ENCODE results near the gene ADSL. TPM values are rescaled to one million over a fixed set of nuclear protein-coding genes. Genes with fewer than 3 reads are reported as not detected.
"Not testable (repeated sequence)": the region's sequence is repeated elsewhere in the genome, so short reads cannot be mapped to it uniquely, and the experiment has no call there.

Gene ADSL
- 121 and 140 TPM in 2 replicates for total RNA-seq (2014; rRNA removed; shearing (Covaris generic))
- polyA plus RNA-seq (2014; cell fraction: nucleus; rRNA removed): 155 TPM in 2 replicates

DNA sequence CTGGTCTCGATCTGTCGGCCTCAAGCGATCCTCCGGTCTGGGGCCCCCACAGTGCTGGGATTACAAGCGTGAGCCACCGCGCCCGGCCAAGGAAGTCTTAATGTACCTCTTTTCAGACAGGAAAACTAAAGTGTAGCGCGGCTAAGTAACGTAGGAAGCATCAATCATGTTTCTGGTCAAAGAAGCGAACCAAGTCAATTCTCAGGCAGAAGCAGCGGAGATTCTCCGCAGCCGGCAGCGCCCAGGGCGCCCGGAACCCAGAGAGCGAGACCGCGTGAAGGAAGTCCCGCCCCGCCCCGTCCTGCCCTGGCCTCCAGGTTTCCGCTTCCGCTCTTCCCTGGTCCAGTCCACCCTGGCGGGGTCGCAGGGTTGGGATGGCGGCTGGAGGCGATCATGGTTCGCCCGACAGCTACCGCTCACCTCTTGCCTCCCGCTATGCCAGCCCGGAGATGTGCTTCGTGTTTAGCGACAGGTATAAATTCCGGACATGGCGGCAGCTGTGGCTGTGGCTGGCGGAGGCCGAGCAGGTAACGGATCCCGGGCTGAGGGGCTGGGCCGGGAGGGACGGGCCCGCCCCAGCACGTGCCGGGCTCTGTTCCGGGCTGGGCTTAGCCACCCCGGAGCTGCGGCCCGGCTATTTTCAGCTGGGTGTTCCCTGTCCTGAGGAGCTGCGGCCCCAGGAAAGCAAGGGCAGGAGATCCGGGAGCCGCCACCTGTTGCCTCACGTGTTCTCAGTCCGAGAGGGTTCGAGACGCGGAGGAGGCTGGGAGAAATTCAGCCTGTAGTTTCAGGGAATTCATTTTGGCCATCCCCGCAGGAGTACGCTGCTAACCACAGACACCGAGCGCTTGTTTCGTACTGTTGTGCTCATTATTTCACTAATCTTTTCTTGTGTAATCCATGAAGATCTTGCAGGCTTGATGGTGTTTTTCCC, at the start of gene ADSL:
Gene ADSL (plus strand): TSS at position 316 of the 934 bp plus-strand sequence. CDS start 59 bp downstream, at position 375.
- peak; percentile 74 for DNase-seq (ENCODE audit: extremely low read depth, low read depth)

DNA sequence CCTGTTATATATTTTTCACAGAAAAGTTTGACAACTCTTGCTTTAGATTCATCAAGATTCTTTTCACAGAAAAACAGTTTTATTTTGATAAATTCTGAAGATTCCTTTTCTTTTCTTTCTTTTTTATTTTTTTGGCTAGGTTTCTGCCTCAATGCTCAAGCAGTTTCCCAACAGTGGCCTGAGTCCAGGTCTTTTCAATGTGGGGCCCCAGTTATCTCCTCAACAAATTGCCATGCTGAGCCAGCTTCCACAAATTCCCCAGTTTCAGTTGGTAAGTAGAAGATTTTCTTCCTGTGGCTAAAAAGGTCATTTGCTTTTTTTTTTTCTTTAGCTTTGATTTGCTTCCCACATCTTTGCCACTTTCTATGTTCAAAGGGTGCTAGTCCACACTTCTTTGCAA, 46.0 kb upstream of the ADSL start:
- DNase-seq (ENCODE audit: extremely low read depth, low read depth): no peak

DNA sequence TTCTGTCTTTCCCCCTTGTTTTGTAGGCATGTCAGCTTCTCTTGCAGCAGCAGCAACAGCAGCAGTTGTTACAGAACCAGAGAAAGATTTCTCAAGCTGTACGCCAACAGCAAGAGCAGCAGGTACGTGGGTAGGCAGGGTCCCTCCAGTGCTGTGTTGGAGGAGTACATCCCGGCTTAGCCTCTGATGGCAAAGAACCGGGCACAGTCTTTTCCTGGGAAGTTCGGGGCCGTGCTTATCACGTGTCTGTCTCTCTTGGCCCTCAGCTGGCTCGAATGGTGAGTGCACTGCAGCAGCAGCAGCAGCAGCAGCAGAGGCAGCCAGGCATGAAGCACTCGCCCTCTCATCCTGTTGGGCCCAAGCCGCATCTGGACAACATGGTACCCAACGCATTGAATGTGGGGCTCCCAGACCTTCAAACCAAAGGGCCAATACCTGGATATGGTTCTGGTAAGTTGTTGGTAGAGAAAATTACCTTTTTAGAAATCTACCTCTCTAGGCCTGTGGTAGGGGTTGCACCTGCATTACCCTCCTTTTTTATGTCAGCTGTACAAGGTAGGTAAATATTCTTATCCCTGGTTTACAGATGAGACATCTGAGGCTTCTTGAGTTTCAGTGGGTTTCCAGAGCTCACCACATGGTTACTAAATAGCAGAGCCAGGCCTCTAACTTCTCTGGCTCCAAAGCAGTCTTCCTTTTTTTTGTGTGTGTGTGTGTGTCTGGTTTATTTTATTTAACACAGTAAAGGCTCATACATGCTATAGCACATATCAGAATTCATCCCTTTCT, 45.2 kb upstream of the ADSL start:
- no peak for DNase-seq (ENCODE audit: extremely low read depth, low read depth)

- no peak for DNase-seq (ENCODE audit: extremely low read depth, low read depth)
These were observed 44.2 kb upstream of the ADSL start for GRCh38 chr22:40302149-40302548.

- no peak for DNase-seq (ENCODE audit: extremely low read depth, low read depth)
These were observed 40.7 kb upstream of the ADSL start for GRCh38 chr22:40305625-40306024.

- no peak for DNase-seq (ENCODE audit: extremely low read depth, low read depth)
These were observed 37.2 kb upstream of the ADSL start for GRCh38 chr22:40308999-40309573.

- DNase-seq (ENCODE audit: extremely low read depth, low read depth): no peak
These were observed 36.7 kb upstream of the ADSL start for GRCh38 chr22:40309631-40310030.

DNA sequence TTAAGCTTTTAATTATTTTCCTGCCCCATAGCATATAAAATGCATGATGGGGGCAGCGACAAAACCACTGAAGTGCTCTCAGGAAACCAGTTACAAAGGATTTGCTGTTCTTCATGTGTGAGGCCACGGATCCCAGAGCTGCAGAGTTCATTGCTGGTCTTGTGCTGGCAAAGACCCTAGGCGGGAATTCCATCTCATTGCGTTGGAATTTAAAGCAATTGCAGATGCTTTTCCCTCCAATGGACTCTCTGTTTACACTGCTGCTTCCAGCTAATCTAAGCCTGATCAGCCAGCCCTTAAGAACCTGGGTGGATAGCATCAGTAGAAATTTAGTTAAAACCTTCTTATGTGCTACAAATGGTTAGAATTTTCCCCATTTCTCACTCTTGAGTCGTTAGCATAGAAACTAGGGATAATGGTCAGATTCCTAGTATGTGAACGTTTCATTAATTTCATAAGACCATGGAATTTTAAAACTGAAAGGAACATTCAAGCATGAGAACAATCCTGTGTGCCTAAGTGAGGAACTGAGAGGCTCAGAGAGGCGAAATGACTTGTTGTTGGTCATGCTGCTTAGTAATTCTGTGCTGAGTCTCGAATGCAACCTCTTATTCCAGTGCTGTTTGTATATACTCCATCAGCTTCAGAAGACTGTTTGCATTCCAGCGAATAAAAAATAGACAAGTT, 36.1 kb upstream of the ADSL start:
- DNase-seq (ENCODE audit: extremely low read depth, low read depth): no peak

DNA sequence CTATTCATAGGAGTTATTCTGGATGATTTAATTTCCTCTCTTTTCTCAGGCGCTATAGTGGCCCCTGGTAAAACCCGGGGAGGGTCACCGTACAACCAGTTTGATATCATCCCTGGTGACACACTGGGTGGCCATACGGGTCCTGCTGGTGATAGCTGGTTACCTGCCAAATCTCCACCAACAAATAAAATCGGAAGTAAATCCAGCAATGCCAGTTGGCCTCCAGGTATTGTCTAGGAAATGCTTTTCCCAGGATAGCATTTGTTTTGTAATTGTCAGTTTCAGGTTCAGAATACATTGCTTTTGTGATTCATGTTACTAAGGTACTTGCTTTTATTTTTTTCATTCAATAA, 35.6 kb upstream of the ADSL start:
- no peak for DNase-seq (ENCODE audit: extremely low read depth, low read depth)

DNA sequence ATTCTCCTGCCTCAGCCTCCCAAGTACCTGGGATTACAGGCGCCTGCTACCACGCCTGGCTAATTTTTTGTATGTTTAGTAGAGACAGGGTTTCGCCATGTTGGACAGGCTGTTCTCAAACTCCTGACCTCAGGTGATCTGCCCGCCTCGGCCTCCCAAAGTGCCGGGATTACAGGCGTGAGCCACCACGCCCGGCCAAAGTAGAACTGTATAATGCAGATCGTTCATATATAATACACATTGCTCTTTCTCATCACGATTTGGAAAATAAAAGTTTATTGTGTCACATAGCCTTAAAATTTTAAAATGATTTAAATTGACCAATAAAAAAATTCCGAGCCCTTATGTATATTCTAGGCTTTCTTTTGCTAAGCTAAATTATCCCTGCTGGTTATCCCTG, 34.7 kb upstream of the ADSL start:
- not testable (repeated sequence) for DNase-seq (ENCODE audit: extremely low read depth, low read depth)

DNA sequence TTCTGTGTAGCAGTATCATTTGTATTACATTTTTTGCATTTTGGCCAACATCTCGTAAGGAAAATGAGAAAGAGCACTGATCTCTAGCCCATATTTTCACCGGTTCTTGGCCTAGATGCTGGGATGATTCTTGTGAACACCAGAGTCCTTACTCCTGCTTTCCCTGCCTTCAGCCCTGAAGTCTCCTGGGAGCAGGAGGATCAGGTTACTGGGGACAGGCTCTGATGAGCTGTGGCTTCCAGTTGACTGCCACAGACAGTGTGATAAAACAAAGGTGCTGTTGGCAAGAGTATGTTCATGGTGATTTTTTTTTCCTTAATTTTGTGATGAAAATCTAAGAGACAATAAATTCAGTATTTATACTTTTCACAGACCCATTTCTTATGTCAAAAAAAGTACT, 34.2 kb upstream of the ADSL start:
- no peak for DNase-seq (ENCODE audit: extremely low read depth, low read depth)

DNA sequence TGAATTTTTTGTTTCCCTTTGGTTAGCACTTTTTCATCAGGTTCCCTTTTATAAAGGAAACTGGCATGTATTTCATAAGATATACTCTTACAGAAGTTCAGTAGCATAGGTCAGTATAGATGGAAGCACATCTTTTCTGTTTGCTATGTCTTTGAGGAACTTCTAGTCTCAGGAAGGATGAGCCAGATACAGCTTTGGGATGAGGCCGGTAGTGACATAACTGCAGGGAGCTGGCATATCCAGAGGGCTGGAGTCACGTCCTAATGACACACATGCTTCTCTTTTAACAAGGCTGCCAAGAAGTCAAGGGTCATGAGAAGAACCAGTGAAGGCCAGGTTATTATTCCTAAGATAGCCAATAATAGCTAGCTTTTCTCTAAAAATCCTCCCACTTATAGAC, 33.3 kb upstream of the ADSL start:
- DNase-seq (ENCODE audit: extremely low read depth, low read depth): no peak

DNA sequence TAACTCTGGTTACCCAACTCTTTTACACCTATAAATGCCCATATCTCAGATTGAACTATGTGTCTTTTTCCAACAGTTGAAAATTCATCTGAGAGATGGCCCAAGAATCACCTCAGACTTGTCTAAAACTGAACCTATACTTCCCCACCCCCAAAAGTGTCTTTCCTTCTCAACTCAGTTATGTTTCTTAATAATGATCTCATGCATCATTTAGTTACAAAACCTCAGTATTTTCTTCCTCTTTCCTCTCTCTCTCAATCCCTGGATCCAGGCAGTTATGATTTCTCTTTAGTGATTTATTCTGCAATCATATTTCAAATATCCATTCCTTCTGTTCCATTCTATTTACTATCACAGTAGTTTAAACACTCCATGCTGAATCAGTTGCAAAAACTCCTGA, 32.3 kb upstream of the ADSL start:
- DNase-seq (ENCODE audit: extremely low read depth, low read depth): no peak

- no peak for DNase-seq (ENCODE audit: extremely low read depth, low read depth)
These were observed 25.6 kb upstream of the ADSL start for GRCh38 chr22:40320687-40321086.

GRCh38 chr22:40322021-40322420, 24.3 kb upstream of the ADSL start:
- no peak for DNase-seq (ENCODE audit: extremely low read depth, low read depth)

DNA sequence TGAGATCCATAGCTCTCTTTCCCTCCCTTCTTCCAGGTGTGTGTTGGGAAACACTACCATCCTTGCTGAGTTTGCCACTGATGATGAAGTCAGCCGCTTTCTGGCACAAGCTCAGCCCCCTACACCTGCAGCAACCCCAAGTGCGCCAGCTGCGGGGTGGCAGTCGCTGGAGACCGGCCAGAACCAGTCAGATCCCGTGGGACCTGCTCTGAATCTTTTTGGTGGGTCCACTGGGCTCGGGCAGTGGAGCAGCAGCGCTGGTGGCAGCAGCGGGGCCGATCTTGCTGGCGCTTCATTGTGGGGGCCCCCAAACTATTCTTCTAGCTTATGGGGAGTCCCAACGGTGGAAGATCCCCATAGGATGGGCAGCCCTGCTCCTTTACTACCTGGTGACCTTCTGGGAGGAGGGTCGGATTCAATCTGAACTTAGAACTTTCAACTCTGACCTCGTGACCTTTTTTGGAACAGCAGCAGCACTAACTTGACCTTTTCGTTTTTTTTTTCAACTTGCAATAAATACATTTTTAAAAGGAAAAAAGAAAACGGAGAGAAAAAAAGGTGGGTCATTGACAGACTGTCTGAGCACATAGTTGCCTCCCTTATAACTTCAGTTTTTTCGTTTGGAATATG, 23.4 kb upstream of the ADSL start:
- no peak for DNase-seq (ENCODE audit: extremely low read depth, low read depth)

GRCh38 chr22:40323681-40324171, 22.6 kb upstream of the ADSL start:
- DNase-seq (ENCODE audit: extremely low read depth, low read depth): no peak

GRCh38 chr22:40324468-40325305, 21.6 kb upstream of the ADSL start:
- no peak for DNase-seq (ENCODE audit: extremely low read depth, low read depth)

- no peak for DNase-seq (ENCODE audit: extremely low read depth, low read depth)
These were observed 21.0 kb upstream of the ADSL start for GRCh38 chr22:40325315-40325714.

Measured in NCI-H460 (cell line).